GM23338 (cell line): Measurements from ENCODE around the gene EML1. TPM values are rescaled to one million over a fixed set of nuclear protein-coding genes. Genes with fewer than 3 reads are reported as not detected.

ENCODE experiments used
- ATAC-seq: fragments of 200-7000 bp; cut with Tn5 transposase; 3 replicates; pipeline ENCODE4 v1.9.1; 2020
- DNase-seq: peaks from one replicate; pipeline ENCODE4 v3.0.0-alpha.2; 2015; ENCODE audit warnings: low spot score
- H2AFZ ChIP-seq: fragments of 200-600 bp; sonication (generic); 2 replicates; pipeline ENCODE4 v1.8.0; 2016; ENCODE audit warnings: antibody characterized with exemption, mild to moderate bottlenecking, moderate library complexity
- H3F3A ChIP-seq: fragments of 200-600 bp; sonication (generic); replicated peaks from 2 replicates; pipeline ENCODE4 v1.8.0; 2017; ENCODE audit warnings: antibody characterized with exemption, mixed run types, low read depth
- H3K27ac ChIP-seq: fragments of 200-600 bp; sonication (generic); 2 replicates; pipeline ENCODE4 v1.6.1; 2016; ENCODE audit warnings: low read depth
- H3K27me3 ChIP-seq: fragments of 200-600 bp; sonication (generic); 2 replicates; pipeline ENCODE4 v1.8.0; 2016; ENCODE audit warnings: mild to moderate bottlenecking, mixed run types, moderate library complexity; ENCODE audit not compliant: insufficient read depth
- H3K36me3 ChIP-seq: fragments of 200-600 bp; sonication (generic); 2 replicates; pipeline ENCODE4 v1.8.0; 2016; ENCODE audit warnings: mild to moderate bottlenecking; ENCODE audit not compliant: insufficient read depth
- H3K4me1 ChIP-seq: fragments of 200-600 bp; sonication (generic); 2 replicates; pipeline ENCODE4 v1.8.0; 2016; ENCODE audit warnings: mild to moderate bottlenecking, moderate library complexity; ENCODE audit not compliant: insufficient read depth
- H3K4me2 ChIP-seq: fragments of 200-600 bp; sonication (generic); 2 replicates; pipeline ENCODE4 v1.7.1; 2017; ENCODE audit warnings: mixed run types
- H3K4me3 ChIP-seq: fragments of 200-600 bp; sonication (generic); 2 replicates; pipeline ENCODE4 v1.6.1; 2016; ENCODE audit warnings: mixed run types
- H3K79me2 ChIP-seq: fragments of 200-600 bp; sonication (generic); replicated peaks from 2 replicates; pipeline ENCODE4 v1.8.0; 2017; ENCODE audit warnings: mild to moderate bottlenecking; ENCODE audit not compliant: insufficient read depth
- H3K9me2 ChIP-seq: fragments of 200-600 bp; sonication (generic); 2 replicates; pipeline ENCODE4 v1.8.0; 2017; ENCODE audit not compliant: insufficient read depth
- H4K20me1 ChIP-seq: fragments of 200-600 bp; sonication (generic); replicated peaks from 2 replicates; pipeline ENCODE4 v1.8.0; 2017; ENCODE audit warnings: mild to moderate bottlenecking; ENCODE audit not compliant: insufficient read depth
- H3K27ac Mint-ChIP-seq: 2 replicates; pipeline ENCODE4 v1.8.0; 2020; ENCODE audit warnings: inconsistent platforms, mild to moderate bottlenecking, moderate library complexity, mixed read lengths
- H3K27me3 Mint-ChIP-seq: 3 replicates; pipeline ENCODE4 v1.8.0; 2022; ENCODE audit warnings: low read depth, mild to moderate bottlenecking, moderate library complexity, mixed read lengths, inconsistent platforms; ENCODE audit not compliant: insufficient read depth, poor library complexity
- H3K36me3 Mint-ChIP-seq: 3 replicates; pipeline ENCODE4 v1.8.0; 2021; ENCODE audit warnings: low read depth, mild to moderate bottlenecking, inconsistent platforms, moderate library complexity, mixed read lengths
- H3K4me1 Mint-ChIP-seq: 3 replicates; pipeline ENCODE4 v1.8.0; 2020; ENCODE audit warnings: mild to moderate bottlenecking, inconsistent platforms, mixed read lengths
- H3K4me3 Mint-ChIP-seq: 3 replicates; pipeline ENCODE4 v1.8.0; 2021; ENCODE audit warnings: moderate library complexity, mild to moderate bottlenecking, inconsistent platforms, mixed read lengths
- H3K9me3 Mint-ChIP-seq: 3 replicates; pipeline ENCODE4 v1.8.0; 2020; ENCODE audit warnings: moderate library complexity, mild to moderate bottlenecking, inconsistent platforms, mixed read lengths
- CREB1 ChIP-seq: fragments of 250-450 bp; sonication (Bioruptor Pico); IDR thresholded peaks from 2 replicates; pipeline ENCODE4 v1.5.0; 2020; ENCODE audit warnings: low read depth, mild to moderate bottlenecking, moderate library complexity
- CTCF ChIP-seq, 2 experiments: fragments of 200-600 bp in 1 of 2; sonication (generic) in 1 of 2; conservative IDR thresholded peaks; 2 replicates each; pipeline versions ENCODE4 v1.5.1 to v1.6.1; 2016 to 2017; ENCODE audit warnings: antibody characterized with exemption in 2 of 2, low read depth in 2 of 2, mild to moderate bottlenecking in 2 of 2, moderate library complexity in 1 of 2
- EZH2phosphoT487 ChIP-seq: fragments of 200-600 bp; sonication (generic); IDR thresholded peaks from one replicate; pipeline ENCODE4 v1.8.1; 2018; ENCODE audit warnings: antibody characterized with exemption; ENCODE audit not compliant: unreplicated experiment
- JUNB ChIP-seq: IDR thresholded peaks from one replicate; pipeline ENCODE4 v1.6.1; 2016; ENCODE audit warnings: antibody characterized with exemption; ENCODE audit not compliant: unreplicated experiment
- POLR2AphosphoS5 ChIP-seq: IDR thresholded peaks from 2 replicates; pipeline ENCODE4 v1.6.1; 2016; ENCODE audit warnings: antibody characterized with exemption, low read depth
- ZNF114 ChIP-seq: fragments of 250-450 bp; sonication (Bioruptor Pico); IDR thresholded peaks from 2 replicates; pipeline ENCODE4 v1.5.0; 2020; ENCODE audit warnings: mild to moderate bottlenecking, moderate library complexity
- ZNF331 ChIP-seq: fragments of 250-450 bp; sonication (Bioruptor Pico); IDR thresholded peaks from 2 replicates; pipeline ENCODE4 v1.5.0; 2020; ENCODE audit warnings: low read depth, mild to moderate bottlenecking, moderate library complexity
- ZNF462 ChIP-seq: fragments of 250-450 bp; sonication (Bioruptor Pico); IDR thresholded peaks from 2 replicates; pipeline ENCODE4 v1.5.0; 2020; ENCODE audit warnings: mild to moderate bottlenecking, moderate library complexity
- polyA plus RNA-seq: library from polyadenylated mRNA; unstranded; fragments of >200 nt; fragmentation: Nextera tagmentation; extraction: Ambion mirVana; gene quantifications from 2 replicates; pipeline ENCODE4 v1.2.1, GENCODE V29; 2016
- total RNA-seq: library from RNA; depleted of rRNA; stranded (reverse); fragments of >200 nt; shearing (Covaris generic); gene quantifications from 2 replicates; pipeline ENCODE4 v1.2.3, GENCODE V29; 2014

The EML1 gene
- total and polyA plus RNA-seq, 2 experiments from 2014 or later, result 7.0 to 18.1 TPM

- TF ChIP-seq ZNF331 (CRISPR knock-in tag), result no peak
These were observed 48.3 kb downstream of the EML1 start (continued) for GRCh38 chr14:99841436-99842071.

- peak; percentile 21; the same call in 2 of the 3 replicates for ATAC-seq
- H3K27ac Mint-ChIP-seq, result no peak overlapping the region
- H3K27me3 Mint-ChIP-seq, result peaks cover 6% of the 10 kb centered on the region
- H3K4me3 Mint-ChIP-seq, result no peak overlapping the region
- H3K36me3 Mint-ChIP-seq, result peaks cover 3% of the 10 kb centered on the region; the same call in 1 of the 3 replicates
- peaks cover 4% of the 10 kb centered on the region; the same call in 1 of the 3 replicates for H3K9me3 Mint-ChIP-seq
- Histone ChIP-seq H2AFZ (no peak overlapping the region), H3K9me2 (no peaks in the 10 kb centered on the region), H3K36me3 (no peaks in the 10 kb centered on the region), H3K4me2 (peak overlapping the region; percentile 35; the same call in 1 of the 2 replicates), H3F3A (no peaks in the 10 kb centered on the region), H3K27ac (no peak overlapping the region), H3K4me3 (no peak overlapping the region), H3K4me1 (peaks cover 32% of the 10 kb centered on the region), H3K79me2 (no peaks in the 10 kb centered on the region), H3K27me3 (peaks cover 5% of the 10 kb centered on the region; the same call in 1 of the 2 replicates), H4K20me1 (no peaks in the 10 kb centered on the region; the same call in 1 of the 2 replicates)
- H3K4me1 Mint-ChIP-seq, result peaks cover 32% of the 10 kb centered on the region
- DNase-seq, result no peak
- TF ChIP-seq POLR2AphosphoS5 (no peak), JUNB (no peak)
These were observed 48.9 kb downstream of the EML1 start for GRCh38 chr14:99842141-99842540.

GRCh38 chr14:99846808-99847207 lies 53.6 kb downstream of the EML1 start:
- H3K4me1 ChIP-seq, result peaks cover 11% of the 10 kb centered on the region
- H3K4me2 ChIP-seq, result no peak overlapping the region
- Mint-ChIP-seq H3K27me3 (peaks cover 2% of the 10 kb centered on the region), H3K27ac (no peak overlapping the region), H3K4me1 (peaks cover 7% of the 10 kb centered on the region; the same call in 2 of the 3 replicates), H3K36me3 (peaks cover 6% of the 10 kb centered on the region; the same call in 1 of the 3 replicates), H3K9me3 (peaks cover 6% of the 10 kb centered on the region; the same call in 1 of the 3 replicates), H3K4me3 (no peak overlapping the region)
- H3K36me3 ChIP-seq, result no peaks in the 10 kb centered on the region
- H3K9me2 ChIP-seq, result no peaks in the 10 kb centered on the region
- H3F3A ChIP-seq, result no peaks in the 10 kb centered on the region
- no peak for ATAC-seq
- TF ChIP-seq ZNF114 (no peak), EZH2phosphoT487 (no peak), POLR2AphosphoS5 (no peak), CREB1 (no peak), CTCF (conservative IDR thresholded peaks at IDR 0.05; ENCODE audit: low read depth in 2 of 2) (no peak), ZNF462 (CRISPR knock-in tag) (no peak)
- no peak overlapping the region for H3K27ac ChIP-seq
- H3K27me3 ChIP-seq, result no peaks in the 10 kb centered on the region; the same call in 1 of the 2 replicates
- H4K20me1 ChIP-seq, result no peaks in the 10 kb centered on the region; the same call in 1 of the 2 replicates
- no peak overlapping the region for H2AFZ ChIP-seq
- H3K79me2 ChIP-seq, result no peaks in the 10 kb centered on the region
- DNase-seq, result no peak
- no peak overlapping the region for H3K4me3 ChIP-seq
